HG02798 (cell line): ENCODE measurements around the gene EIF4G3.
"Not testable (repeated sequence)": the region's sequence is repeated elsewhere in the genome, so short reads cannot be mapped to it uniquely, and the experiment has no call there.

Source experiments
- ATAC-seq: cut with Tn5 transposase; IDR thresholded peaks from one replicate; pipeline ENCODE4 v1.9.1; 2021; ENCODE audit warnings: mild to moderate bottlenecking; ENCODE audit not compliant: unreplicated experiment, poor library complexity

Gene EIF4G3

GRCh38 chr1:20903437-20903836 lies 273.3 kb downstream of the EIF4G3 start:
- no peak for ATAC-seq

GRCh38 chr1:20900056-20900455 lies 276.6 kb downstream of the EIF4G3 start:
- no peak for ATAC-seq

- no peak for ATAC-seq
Observed at GRCh38 chr1:20899154-20899972, 277.3 kb downstream of the EIF4G3 start.

GRCh38 chr1:20896826-20897225 lies 279.9 kb downstream of the EIF4G3 start:
- ATAC-seq: no peak

- ATAC-seq: no peak
Observed at GRCh38 chr1:20893931-20894330, 282.8 kb downstream of the EIF4G3 start.

- ATAC-seq: no peak
Observed at GRCh38 chr1:20891091-20891490, 285.6 kb downstream of the EIF4G3 start.

- ATAC-seq: no peak
Observed at GRCh38 chr1:20887246-20887645, 289.5 kb downstream of the EIF4G3 start.

GRCh38 chr1:20885121-20885520 lies 291.6 kb downstream of the EIF4G3 start:
- ATAC-seq: no peak

GRCh38 chr1:20884513-20884912 lies 292.2 kb downstream of the EIF4G3 start:
- no peak for ATAC-seq

- ATAC-seq: no peak
Observed at GRCh38 chr1:20883766-20884165, 292.9 kb downstream of the EIF4G3 start.

GRCh38 chr1:20882837-20883236 lies 293.9 kb downstream of the EIF4G3 start:
- no peak for ATAC-seq

- no peak for ATAC-seq
Observed at GRCh38 chr1:20878799-20879198, 297.9 kb downstream of the EIF4G3 start.

GRCh38 chr1:20875198-20875973 lies 301.3 kb downstream of the EIF4G3 start:
- no peak for ATAC-seq

GRCh38 chr1:20873311-20873710 lies 303.4 kb downstream of the EIF4G3 start:
- no peak for ATAC-seq

- ATAC-seq: no peak
Observed at GRCh38 chr1:20871419-20871818, 305.3 kb downstream of the EIF4G3 start.

GRCh38 chr1:20870718-20871117 lies 306.0 kb downstream of the EIF4G3 start:
- ATAC-seq: no peak

- no peak for ATAC-seq
Observed at GRCh38 chr1:20868263-20868662, 308.4 kb downstream of the EIF4G3 start.

- no peak for ATAC-seq
Observed at GRCh38 chr1:20867847-20868246, 308.9 kb downstream of the EIF4G3 start.

- no peak for ATAC-seq
Observed at GRCh38 chr1:20867062-20867461, 309.6 kb downstream of the EIF4G3 start.

GRCh38 chr1:20865001-20865400 lies 311.7 kb downstream of the EIF4G3 start:
- ATAC-seq: no peak

GRCh38 chr1:20854529-20854928 lies 322.2 kb downstream of the EIF4G3 start:
- ATAC-seq: no peak

GRCh38 chr1:20851791-20852190 lies 324.9 kb downstream of the EIF4G3 start:
- ATAC-seq: not testable (repeated sequence)
